NCI-H2196 (cell line): ENCODE measurements around the gene DDC.

Experiments
- DNase-seq: peaks from one replicate; lab custom pipeline; 2025; ENCODE audit not compliant: unreplicated experiment; lab: John Stamatoyannopoulos, UW

Gene DDC

DNA sequence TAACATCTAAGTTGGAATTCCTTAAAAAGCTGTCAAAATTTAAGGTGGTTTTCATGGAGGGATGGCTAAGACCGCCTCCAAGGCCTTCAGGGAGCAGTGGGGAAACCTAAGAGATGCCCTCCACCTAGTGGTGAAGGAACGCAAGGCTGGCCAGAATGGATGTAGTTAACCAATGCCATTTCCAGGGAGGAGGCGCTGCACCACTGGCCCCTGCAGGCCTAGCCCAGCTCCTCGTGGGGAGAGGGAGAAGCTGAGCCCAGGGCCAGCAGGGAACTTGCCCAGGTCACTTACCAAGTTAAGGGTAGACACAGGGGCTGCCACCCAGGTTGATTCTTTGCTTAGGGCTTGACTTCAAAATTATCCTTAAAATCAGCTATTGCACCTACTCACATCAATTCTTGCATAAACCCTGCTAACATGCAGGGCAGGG, 147.1 kb downstream of the DDC start:
- peak; percentile 41 for DNase-seq

DNA sequence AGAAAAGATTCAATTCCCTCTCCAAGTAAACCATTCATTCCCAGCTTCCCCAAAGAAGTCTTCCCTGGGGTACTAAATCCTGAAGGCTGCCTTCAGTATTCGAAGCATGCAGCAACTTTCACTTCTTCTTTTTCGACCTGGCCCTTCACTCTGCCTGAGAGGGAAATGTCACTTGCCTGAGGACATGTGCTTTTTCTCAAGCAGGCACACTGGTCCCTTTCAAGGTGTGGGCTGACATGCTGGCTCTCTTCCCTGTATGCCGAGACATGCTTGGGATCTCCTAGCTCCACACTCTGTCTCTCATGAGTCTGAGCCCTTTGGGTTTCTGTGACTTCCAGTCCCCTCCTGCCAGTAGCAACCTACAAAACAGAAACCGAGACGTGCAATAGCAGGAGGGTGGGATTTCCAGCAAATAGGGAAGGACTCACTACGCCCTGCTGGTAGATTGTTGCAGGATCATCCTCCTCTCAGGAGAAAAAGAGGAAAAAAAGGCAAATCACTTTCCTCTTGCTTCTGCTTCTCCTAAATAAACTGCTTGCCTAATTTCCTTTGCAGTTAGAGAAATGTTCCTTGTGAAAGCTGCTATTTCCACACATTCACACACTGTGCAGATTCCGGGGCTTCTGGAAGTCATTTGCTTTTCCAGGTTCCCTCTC, 148.6 kb downstream of the DDC start:
- DNase-seq, result no peak

DNA sequence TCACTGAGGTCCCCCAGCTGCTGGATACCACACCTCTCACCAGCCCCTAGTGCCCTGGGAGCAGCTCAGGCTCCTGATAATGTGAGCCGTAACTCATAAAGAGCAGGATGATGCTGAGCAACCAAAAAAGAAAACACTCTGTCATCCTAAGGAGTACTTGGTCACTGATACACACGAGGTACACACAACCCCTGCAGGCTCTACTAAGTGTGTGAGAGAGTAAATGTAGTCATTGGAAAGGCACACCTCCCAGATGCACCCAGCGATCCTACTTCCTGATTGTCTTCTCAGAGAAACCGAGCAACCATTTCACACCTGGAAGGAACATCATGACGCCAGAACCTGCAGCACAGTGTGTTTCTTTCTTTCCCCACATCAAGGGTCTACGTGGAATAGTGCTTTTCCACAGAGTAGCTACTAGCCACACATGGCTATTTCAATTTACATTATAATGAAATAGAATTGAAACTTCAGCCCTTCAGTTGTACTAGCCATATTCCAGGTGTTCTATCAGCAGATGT, 149.3 kb downstream of the DDC start:
- no peak for DNase-seq

DNA sequence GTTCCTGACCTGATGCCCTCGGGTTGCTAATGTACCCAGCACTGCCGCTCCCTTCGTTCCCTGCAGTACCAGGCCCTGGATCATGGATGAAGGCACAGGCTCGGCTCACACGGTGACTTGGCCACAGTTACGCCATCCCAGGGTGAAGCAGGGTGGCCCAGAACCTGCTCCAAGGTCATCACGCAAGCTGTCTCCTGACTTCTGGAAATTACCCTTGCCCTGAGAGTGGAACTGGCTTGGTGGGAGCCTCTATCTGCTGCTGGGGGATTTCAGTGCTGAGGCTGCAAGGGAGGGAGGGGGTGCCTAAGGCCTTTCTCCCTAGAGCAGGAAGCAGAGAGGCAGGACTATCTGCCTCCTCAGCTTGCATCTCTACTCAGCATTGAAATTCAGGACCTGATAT, 151.6 kb downstream of the DDC start:
- no peak for DNase-seq

DNA sequence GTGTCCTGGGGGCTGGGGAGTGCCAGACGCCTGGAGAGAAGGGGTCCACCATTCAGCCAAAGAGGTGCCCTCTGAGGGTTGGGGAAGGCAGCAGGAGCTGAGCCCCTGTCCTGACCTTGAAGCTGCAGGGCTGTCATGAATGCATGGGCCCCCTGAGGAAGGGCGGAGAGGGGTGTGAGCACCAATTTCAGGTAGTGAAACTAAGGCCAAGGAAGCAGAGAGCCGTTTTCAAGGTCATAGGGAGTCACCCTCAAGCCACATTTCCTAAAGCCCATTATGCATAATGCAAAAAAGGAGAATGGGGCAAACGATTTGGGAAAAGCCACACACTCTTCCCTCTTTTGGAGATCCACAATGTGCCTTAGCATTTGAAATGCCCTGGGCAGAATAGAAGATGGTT, 152.2 kb downstream of the DDC start:
- no peak for DNase-seq

DNA sequence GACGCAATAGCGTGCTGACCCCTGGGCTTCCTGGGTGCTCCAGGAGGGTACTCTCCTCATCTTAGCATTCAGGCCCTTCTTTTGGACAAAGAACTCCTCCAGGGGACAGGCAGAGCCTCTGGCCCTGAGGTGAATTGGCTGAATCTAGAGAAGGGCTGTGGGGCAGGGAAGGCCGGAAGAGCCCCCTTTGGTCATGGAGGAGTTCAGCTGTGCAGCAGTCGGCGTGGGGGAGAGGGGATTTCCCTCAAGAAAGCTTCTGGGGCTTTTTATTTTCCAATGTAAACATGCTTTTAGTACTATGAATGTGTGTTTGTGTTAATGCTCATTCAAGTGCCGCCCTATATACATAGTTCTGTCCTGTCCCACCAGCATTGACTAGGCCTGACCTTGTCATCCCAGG, 153.9 kb downstream of the DDC start:
- no peak for DNase-seq

DNA sequence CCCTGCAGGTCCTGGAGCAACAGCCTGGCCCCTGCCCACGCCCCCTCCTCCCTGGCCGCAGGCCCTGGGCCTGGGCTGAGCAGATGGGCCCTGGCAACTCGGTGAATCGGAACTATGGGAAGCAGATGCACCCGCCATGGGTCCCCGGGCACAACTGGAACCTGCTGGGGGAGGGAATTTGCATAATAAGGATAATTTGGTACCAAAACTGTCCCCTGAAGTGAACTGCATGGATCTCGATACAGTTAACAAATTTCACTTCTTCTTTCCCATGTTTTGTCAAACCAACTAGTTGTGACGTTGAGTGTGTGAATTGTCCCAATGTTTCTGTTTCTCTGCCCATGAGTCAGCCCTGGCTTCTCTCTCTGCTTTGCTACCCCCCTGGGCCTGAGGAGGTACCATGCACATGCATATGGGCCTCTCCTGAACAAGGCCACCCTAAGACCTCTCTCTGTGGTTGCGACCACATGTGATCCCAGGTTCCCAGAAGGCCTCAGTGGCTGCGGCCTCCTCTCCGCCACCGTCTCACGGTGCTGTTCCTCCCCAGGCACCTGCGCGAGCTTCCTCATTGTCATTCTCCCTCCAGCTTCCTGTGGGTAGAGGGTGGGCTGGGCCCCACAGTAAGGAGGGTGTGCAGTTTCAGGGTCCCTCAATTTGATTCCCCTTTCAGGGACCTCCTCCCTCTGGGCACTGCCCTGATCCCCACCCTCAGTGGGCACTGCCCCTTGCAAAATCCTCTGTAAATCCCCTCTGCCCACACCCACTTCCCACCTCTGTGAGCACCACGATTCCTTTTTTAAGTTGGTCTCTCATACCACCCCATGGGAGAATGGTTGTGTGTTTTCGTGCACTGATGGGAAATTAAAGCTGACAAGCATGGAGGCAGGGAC, 155.1 kb downstream of the DDC start:
- DNase-seq, result no peak
